ENCODE measurements around the gene PSMB5.

Gene PSMB5

GRCh38 chr14:22982477-22983245, 52.0 kb downstream of the PSMB5 start, which contains the start of gene AJUBA:
Gene AJUBA (minus strand): TSS chr14:22982551. CDS start chr14:22982266, 285 bp downstream.
- in situ Hi-C loops (cut with MboI; ENCODE audit: low pct_unique_long_range_greater_than_20kb, low sequenced_read_pairs, unreplicated experiment): no loop called here
- no peak for TF ChIP-seq CTCF (IDR thresholded peaks at IDR 0.05; ENCODE audit: extremely low read depth, insufficient read depth, missing control alignments)
- peak; percentile 89 for DNase-seq (ENCODE audit: low spot score)

GRCh38 chr14:22981876-22982476, 52.7 kb downstream of the PSMB5 start:
- in situ Hi-C loops (cut with MboI; ENCODE audit: low pct_unique_long_range_greater_than_20kb, low sequenced_read_pairs, unreplicated experiment): no loop called here
- no peak for TF ChIP-seq CTCF (IDR thresholded peaks at IDR 0.05; ENCODE audit: extremely low read depth, insufficient read depth, missing control alignments)
- DNase-seq (ENCODE audit: low spot score): no peak

GRCh38 chr14:22981090-22981875, 53.4 kb downstream of the PSMB5 start:
- DNase-seq (ENCODE audit: low spot score): peak; percentile 40
- in situ Hi-C loops (cut with MboI; ENCODE audit: low pct_unique_long_range_greater_than_20kb, low sequenced_read_pairs, unreplicated experiment): no loop called here
- no peak for TF ChIP-seq CTCF (IDR thresholded peaks at IDR 0.05; ENCODE audit: extremely low read depth, insufficient read depth, missing control alignments)

GRCh38 chr14:22980672-22981089, 54.0 kb downstream of the PSMB5 start:
- in situ Hi-C loops (cut with MboI; ENCODE audit: low pct_unique_long_range_greater_than_20kb, low sequenced_read_pairs, unreplicated experiment): no loop called here
- TF ChIP-seq CTCF (IDR thresholded peaks at IDR 0.05; ENCODE audit: extremely low read depth, insufficient read depth, missing control alignments): no peak
- no peak for DNase-seq (ENCODE audit: low spot score)

- DNase-seq (ENCODE audit: low spot score): no peak
- in situ Hi-C loops (cut with MboI; ENCODE audit: low pct_unique_long_range_greater_than_20kb, low sequenced_read_pairs, unreplicated experiment): loop anchor here (10.0 kb wide), 1 partner anchor 75 kb away; the partner anchor contains the start of gene CDH24
- TF ChIP-seq CTCF (IDR thresholded peaks at IDR 0.05; ENCODE audit: extremely low read depth, insufficient read depth, missing control alignments): no peak
Measured at GRCh38 chr14:22979748-22980392, 54.8 kb downstream of the PSMB5 start.
